Activated CD4-positive, alpha-beta T cell treated with anti-CD3 and anti-CD28 coated beads, Interleukin-2, amount 50 U/mL, for 4 hours (primary cell): Measurements from ENCODE around the gene EFNA1.

Experiments
- DNase-seq, 2 experiments: peaks; one replicate each; pipeline ENCODE4 v3.0.0-alpha.2; 2020

The EFNA1 gene

DNA sequence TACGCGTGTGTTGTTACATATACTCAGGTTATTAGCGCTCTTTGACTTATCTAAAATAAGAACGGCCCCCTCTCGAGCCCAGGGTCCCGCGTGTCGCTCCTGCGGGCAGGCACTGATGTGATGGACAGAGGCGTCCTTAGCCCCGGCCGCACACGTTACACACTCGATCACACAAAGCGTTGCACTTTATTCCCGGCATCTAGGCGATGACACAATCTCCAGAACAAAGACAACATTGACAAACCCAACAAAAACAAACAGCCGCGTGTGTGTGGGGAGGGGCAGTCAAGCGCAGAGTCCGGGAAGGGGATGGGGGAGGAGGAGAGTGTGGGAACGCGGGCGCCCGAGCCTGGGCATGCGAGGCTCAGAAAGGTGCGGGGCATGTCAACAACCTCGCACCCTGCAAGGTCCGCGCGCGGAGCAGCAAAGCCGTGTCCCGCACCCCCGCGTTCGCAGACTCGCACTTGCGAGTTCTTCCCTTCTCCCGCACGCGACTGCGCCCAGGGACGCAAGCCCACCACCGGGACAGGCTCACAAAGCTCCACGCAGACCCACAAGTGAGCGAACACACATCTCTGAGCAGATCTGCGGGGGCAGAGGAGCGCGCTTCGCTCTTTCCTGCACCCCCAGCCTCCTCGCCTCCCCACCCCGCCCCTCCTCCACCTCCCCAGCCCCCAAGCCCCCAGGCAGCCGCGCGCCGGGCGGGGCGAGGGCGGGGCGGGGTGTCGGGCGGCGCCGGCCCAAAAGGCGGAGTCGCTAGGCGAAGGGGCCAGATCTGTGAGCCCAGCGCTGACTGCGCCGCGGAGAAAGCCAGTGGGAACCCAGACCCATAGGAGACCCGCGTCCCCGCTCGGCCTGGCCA lies at the start of gene EFNA1:
Gene EFNA1, plus strand, starts transcription at position 772 of the 862 bp plus-strand sequence. CDS start 102 bp downstream, outside the sequence.
- no peak for DNase-seq

DNA sequence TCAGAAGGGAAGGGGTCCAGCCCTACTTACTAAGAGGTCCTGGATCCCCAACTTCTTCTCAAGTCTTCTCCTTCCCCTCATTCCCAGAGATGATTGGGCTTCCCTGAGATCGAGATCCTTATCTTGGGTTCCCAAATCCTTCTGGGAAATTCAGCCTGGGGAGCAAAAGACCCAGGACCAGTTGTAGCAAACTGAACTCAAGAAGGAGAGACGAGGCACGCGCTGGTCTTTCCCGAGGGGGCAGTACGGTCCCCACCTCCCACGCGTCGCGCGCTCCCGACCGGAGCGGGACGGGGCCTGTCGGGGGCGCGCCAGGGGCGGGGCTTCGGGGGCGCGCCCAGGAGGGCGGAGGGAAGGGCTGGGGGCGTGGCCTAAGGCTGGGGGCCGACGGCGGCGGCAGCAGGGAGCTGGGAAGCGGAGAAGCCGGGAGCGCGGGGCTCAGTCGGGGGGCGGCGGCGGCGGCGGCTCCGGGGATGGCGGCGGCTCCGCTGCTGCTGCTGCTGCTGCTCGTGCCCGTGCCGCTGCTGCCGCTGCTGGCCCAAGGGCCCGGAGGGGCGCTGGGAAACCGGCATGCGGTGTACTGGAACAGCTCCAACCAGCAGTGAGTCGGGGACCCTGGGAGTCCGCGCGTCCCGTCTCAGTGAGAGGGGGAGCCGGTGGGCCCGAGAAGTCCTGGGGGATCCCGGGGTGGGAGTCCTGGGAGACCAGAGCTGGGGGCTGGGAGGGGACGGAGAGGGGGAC lies 49.0 kb upstream of the EFNA1 start, which contains the start of gene EFNA3:
Gene EFNA3, plus strand, starts transcription at position 369 of the 741 bp plus-strand sequence. Its CDS starts 105 bp downstream, at position 474.
- peak; percentile 50 to 51 for DNase-seq

- no peak for DNase-seq
Measured at GRCh38 chr1:155079210-155079486, 48.5 kb upstream of the EFNA1 start.

- no peak for DNase-seq
Measured at GRCh38 chr1:155079487-155080311, 48.0 kb upstream of the EFNA1 start.

DNA sequence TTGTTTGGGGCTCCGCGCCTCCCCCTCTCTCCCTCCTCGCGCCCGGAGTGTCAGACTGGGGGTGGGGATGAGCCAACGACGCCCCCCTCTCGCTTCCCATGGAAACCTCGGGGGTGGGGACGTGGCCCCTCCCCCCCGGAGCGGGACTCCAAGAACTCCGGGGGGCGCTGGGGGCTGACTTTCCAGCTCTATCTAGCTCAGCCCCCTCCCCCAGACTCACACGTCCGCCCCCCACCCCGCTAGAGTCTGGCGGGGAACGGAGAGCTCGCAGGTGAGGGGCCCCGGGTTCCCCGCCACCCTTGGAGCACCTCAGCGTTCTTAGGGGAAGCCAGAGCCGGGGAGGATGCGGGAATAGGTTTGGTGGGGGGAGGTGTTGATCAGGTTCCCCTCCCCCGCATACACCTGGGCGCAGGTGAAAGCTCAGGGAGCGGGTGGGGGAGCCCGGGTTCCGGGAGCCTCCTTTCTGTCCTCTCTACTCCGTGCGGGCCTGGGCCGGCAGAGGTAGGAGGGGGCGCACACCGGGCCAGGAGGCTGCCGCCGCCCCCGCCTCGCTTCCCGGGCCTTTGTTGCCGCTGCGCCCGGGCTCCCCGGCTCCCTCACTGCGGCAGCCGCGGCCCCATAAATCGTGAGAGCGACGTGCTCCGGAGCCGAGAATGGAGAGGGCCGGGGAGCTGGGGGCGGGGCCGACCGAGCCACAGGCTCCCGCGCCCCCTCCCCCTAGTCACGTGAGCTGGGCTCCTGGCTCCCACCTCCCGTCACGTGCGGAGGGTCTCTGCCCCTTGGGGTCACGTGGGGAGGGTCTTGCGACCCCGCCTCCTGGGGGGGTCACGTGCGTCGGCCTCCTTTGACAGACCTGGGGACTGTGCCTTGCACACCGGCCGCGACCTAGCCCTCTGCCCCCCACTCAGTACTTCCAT lies 47.1 kb upstream of the EFNA1 start:
- no peak for DNase-seq

DNA sequence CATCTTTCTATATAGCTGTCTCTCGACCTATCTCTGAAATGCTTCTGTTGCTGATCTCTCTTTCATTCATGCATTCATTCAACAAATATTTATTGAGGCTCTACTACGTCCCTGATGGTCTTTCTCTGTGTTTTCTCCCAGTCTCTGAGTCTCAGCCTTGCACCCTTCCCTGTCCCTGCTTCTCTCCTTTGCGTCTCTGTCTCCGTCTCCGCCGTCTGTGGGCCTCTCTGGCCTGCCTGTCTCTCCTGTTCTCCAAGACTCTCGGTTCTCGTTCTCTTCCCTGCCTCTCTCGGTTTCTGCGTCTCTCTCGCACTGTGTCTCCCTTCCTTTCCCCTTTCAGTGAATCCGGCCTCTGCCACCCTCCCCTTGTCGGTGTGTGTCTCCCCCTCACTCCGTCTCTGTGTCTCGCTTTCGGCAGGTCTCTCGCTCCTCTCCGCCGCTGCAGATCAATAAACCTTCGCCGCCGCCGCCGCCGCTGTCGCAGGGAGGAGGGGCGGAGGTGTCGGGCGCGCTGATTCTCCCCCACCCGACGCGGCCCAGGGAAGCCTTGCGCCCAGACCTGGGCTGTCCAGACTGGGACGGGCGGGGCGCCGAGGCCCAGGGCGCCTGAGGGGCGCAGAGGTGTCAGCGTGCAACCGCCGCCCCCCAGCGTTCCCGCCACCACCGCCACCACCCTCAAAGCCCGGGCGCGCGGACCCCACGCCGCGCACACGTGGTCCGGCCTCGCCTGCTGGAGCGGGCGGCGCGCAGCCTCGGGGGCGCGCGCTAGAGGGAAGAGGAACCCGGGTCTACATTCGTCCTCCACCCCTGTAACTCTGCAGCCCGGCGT lies 46.0 kb upstream of the EFNA1 start:
- DNase-seq = no peak

- DNase-seq = no peak
Measured at GRCh38 chr1:155082301-155083051, 45.2 kb upstream of the EFNA1 start.

DNA sequence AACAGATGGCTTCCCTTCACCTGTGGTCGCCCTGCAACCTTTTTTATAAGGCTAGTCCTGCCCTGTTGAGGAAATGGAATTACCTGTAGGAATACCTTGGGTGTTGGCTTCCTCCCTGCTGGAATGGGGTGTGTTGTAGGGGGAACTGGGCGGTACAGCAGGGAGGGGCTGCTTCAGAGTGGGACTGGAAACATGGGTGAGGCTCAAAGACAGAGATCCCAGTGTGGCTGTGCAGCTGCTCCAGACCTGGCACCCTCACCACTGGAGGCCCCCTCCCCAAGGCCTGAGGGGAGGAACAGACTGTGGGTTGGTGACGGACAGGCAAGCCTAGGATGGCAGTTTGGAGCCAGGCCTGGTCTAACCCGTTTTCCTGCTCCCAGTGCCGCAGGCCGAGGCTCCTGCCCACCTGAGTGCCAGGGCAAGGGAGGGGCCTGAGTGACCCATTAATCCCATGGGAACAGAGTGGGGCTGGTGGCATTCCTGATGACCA lies 44.6 kb upstream of the EFNA1 start:
- DNase-seq = no peak

GRCh38 chr1:155083865-155084721 lies 43.6 kb upstream of the EFNA1 start:
- no peak for DNase-seq

DNA sequence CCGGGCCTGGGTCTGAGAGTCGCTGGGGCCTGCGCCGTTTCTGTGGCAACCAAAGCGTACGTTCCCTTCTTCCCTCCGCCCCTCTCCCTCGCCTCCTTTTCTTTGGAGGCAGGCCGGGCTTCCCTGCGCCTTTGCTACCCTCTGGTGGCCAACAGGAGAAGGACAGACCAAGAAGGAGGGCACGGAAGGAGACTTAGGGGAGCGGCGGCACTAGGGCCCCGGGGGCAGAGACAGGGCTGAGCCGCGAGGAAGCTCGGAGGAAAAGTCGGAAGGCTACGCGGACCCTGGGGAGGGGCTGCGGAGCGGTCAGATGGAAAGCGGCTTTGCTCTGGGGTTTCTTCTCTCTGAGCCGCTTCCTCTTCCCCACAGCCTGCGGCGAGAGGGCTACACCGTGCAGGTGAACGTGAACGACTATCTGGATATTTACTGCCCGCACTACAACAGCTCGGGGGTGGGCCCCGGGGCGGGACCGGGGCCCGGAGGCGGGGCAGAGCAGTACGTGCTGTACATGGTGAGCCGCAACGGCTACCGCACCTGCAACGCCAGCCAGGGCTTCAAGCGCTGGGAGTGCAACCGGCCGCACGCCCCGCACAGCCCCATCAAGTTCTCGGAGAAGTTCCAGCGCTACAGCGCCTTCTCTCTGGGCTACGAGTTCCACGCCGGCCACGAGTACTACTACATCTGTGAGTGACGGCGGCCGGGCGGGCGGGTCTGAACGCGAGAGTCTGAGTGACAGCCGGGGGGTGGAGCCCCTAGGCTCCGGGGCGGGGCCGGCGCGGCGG lies 42.8 kb upstream of the EFNA1 start:
- DNase-seq = peak; percentile 88

- peak; percentile 81 to 86 for DNase-seq
Measured at GRCh38 chr1:155085504-155086127, 42.1 kb upstream of the EFNA1 start.

DNA sequence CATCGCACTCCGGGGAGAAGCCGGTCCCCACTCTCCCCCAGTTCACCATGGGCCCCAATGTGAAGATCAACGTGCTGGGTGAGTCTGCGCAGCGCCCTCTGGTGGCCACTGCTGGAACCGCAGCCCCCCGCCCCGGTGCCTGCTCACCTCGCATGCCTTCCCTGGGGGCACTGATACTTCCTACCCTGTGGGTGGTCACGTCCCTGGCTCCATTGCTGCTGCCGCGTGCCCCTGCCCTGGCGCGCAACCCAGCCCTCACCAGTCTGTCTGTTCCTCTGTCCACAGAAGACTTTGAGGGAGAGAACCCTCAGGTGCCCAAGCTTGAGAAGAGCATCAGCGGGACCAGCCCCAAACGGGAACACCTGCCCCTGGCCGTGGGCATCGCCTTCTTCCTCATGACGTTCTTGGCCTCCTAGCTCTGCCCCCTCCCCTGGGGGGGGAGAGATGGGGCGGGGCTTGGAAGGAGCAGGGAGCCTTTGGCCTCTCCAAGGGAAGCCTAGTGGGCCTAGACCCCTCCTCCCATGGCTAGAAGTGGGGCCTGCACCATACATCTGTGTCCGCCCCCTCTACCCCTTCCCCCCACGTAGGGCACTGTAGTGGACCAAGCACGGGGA lies 41.4 kb upstream of the EFNA1 start:
- DNase-seq = peak; percentile 68 to 76

DNA sequence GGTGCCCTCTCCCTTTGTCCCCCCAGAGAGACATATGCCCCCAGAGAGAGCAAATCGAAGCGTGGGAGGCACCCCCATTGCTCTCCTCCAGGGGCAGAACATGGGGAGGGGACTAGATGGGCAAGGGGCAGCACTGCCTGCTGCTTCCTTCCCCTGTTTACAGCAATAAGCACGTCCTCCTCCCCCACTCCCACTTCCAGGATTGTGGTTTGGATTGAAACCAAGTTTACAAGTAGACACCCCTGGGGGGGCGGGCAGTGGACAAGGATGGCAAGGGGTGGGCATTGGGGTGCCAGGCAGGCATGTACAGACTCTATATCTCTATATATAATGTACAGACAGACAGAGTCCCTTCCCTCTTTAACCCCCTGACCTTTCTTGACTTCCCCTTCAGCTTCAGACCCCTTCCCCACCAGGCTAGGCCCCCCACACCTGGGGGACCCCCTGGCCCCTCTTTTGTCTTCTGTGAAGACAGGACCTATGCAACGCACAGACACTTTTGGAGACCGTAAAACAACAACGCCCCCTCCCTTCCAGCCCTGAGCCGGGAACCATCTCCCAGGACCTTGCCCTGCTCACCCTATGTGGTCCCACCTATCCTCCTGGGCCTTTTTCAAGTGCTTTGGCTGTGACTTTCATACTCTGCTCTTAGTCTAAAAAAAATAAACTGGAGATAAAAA lies 40.7 kb upstream of the EFNA1 start:
- DNase-seq = no peak

GRCh38 chr1:155091071-155092051 lies 36.3 kb upstream of the EFNA1 start:
- peak; percentile 75 to 76 for DNase-seq

- no peak for DNase-seq
Measured at GRCh38 chr1:155092131-155092530, 35.5 kb upstream of the EFNA1 start.

DNA sequence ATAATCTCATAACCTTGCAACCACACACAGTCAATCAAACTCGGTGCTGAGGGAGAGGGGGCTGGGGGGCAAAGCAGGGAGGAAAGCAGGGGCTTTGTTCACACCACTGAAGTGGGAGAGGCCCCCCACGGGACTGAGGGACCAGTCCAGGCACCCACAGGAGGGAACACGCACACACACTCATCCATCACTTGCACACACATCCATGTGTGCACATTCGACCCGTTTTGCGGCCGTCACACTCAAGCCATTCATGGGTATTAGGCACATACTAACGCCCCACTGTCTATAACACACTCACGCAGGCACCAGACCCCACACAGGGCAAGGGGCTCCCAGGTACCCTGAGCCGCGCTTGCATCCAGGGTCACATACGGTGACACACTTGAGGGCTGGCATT lies 35.0 kb upstream of the EFNA1 start:
- no peak for DNase-seq
